Caco-2 (cell line): ENCODE results near the gene PSMA3. TPM values are rescaled to one million over a fixed set of nuclear protein-coding genes. Genes with fewer than 3 reads are reported as not detected.
"Not testable (repeated sequence)": the region's sequence is repeated elsewhere in the genome, so short reads cannot be mapped to it uniquely, and the experiment has no call there.

ENCODE experiments used
- BruUV-seq: library from RNA; stranded (reverse); fragments of 400-500 nt; replicated peaks from 2 replicates; lab custom pipeline; 2021; lab: Mats Ljungman, UMichigan
- CTCF ChIA-PET: fragments of 300-600 bp; sonication (Branson Sonifier 250); formaldehyde crosslinking; loops from one replicate; lab custom pipeline; 2022; ENCODE audit warnings: antibody characterized with exemption; lab: Charles Lee
- POLR2A ChIA-PET: fragments of 300-600 bp; sonication (Branson Sonifier 250); formaldehyde crosslinking; loops from one replicate; lab custom pipeline; 2022; ENCODE audit warnings: antibody characterized with exemption; lab: Charles Lee
- DNase-seq, 2 experiments: peaks; one replicate each; pipeline versions ENCODE4 v3.0.0 to v3.0.0-alpha.2; 2020 to 2022
- H3K27me3 ChIP-seq: replicated peaks from 2 replicates; pipeline ENCODE4 v1.6.0; 2011; ENCODE audit warnings: low read length; ENCODE audit not compliant: control insufficient read depth, insufficient read depth
- H3K36me3 ChIP-seq: 2 replicates; pipeline ENCODE4 v1.5.1; 2011; ENCODE audit warnings: low read length; ENCODE audit not compliant: control insufficient read depth, insufficient read depth
- H3K4me1 ChIP-seq: fragments of 250-450 bp; sonication (Bioruptor Pico); 2 replicates; pipeline ENCODE4 v1.5.1; 2020; ENCODE audit warnings: mild to moderate bottlenecking
- H3K4me3 ChIP-seq: 2 replicates; pipeline ENCODE4 v1.5.1; 2011; ENCODE audit warnings: low read depth, mild to moderate bottlenecking, control low read depth, low read length
- H3K9me3 ChIP-seq: fragments of 250-450 bp; sonication (Bioruptor Pico); 2 replicates; pipeline ENCODE4 v1.5.1; 2020; ENCODE audit warnings: mild to moderate bottlenecking, moderate library complexity
- H3K27ac Mint-ChIP-seq: one replicate; pipeline ENCODE4 v1.8.0; 2022; ENCODE audit warnings: mixed read lengths; ENCODE audit not compliant: unreplicated experiment
- H3K27me3 Mint-ChIP-seq: one replicate; pipeline ENCODE4 v1.8.0; 2022; ENCODE audit warnings: mixed read lengths; ENCODE audit not compliant: insufficient read depth, unreplicated experiment
- H3K36me3 Mint-ChIP-seq: one replicate; pipeline ENCODE4 v1.8.0; 2022; ENCODE audit warnings: mild to moderate bottlenecking, mixed read lengths; ENCODE audit not compliant: insufficient read depth, unreplicated experiment
- H3K4me1 Mint-ChIP-seq: one replicate; pipeline ENCODE4 v1.8.0; 2022; ENCODE audit warnings: low read depth, mixed read lengths; ENCODE audit not compliant: unreplicated experiment
- H3K4me3 Mint-ChIP-seq: one replicate; pipeline ENCODE4 v1.8.0; 2022; ENCODE audit warnings: mild to moderate bottlenecking, moderate library complexity, mixed read lengths; ENCODE audit not compliant: unreplicated experiment
- H3K9me3 Mint-ChIP-seq: one replicate; pipeline ENCODE4 v1.8.0; 2022; ENCODE audit warnings: mixed read lengths; ENCODE audit not compliant: unreplicated experiment
- CTCF ChIP-seq, 2 experiments: fragments of 200-600 bp in 1 of 2; IDR thresholded peaks; 1 replicate in 1 of 2; 2 replicates in 1 of 2; pipeline versions ENCODE4 v1.5.1 to v1.8.0; 2011 to 2022; ENCODE audit warnings: antibody characterized with exemption in 1 of 2, control low read depth in 1 of 2, inconsistent platforms in 1 of 2, low read depth in 1 of 2, low read length in 1 of 2, mild to moderate bottlenecking in 1 of 2, moderate library complexity in 1 of 2; ENCODE audit not compliant: insufficient read depth in 1 of 2, severe bottlenecking in 1 of 2, unreplicated experiment in 1 of 2
- intact Hi-C: fragments of 100-400 bp; cut with micrococcal nuclease; formaldehyde crosslinking; loops from one replicate; pipeline ENCODE4 v1.10.0; 2022; ENCODE audit not compliant: unreplicated experiment
- total RNA-seq: library from RNA; stranded (reverse); gene quantifications from 2 replicates; pipeline ENCODE4 v1.2.3, GENCODE V29; 2022

Gene PSMA3
- total RNA-seq, 1 experiment from 2014 or later = 334 TPM

DNA sequence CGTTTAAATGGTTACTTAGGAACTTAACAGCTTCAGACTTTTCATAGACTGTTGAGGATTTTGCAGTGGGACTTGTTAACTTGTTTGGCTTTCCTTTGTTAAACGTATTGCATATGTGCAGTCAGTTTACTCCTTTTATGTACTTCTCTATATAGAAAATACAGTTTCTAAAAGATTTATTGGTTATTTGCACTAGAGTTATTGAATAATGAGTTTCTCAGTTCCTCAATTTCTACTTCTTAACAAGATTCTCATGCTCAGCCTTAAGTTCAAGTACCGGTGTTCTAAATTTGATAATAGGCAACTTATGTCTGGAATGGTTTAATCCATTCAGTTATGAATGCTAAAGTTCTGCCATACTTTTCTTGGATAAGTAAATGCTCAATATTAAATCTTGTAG lies 919 bp downstream of the PSMA3 start:
- peaks cover 47% of the 10 kb centered on the region for H3K36me3 Mint-ChIP-seq

GRCh38 chr14:58249611-58250010 lies 5.0 kb downstream of the PSMA3 start:
- H3K9me3 Mint-ChIP-seq = no peaks in the 10 kb centered on the region

More for the DNA sequence above, 919 bp downstream of the PSMA3 start:
- H3K27me3 ChIP-seq = no peaks in the 10 kb centered on the region
- peaks cover 9% of the 10 kb centered on the region for H3K4me1 Mint-ChIP-seq
- no peaks in the 10 kb centered on the region for H3K27me3 Mint-ChIP-seq
- peak overlapping the region; percentile 96 for H3K4me3 ChIP-seq
- H3K9me3 ChIP-seq = no peaks in the 10 kb centered on the region
- intact Hi-C loops = loop anchor here (5.0 kb wide), 1 partner anchor 138 kb away; no protein-coding TSS in a partner anchor
- peak overlapping the region; percentile 96 for H3K4me3 Mint-ChIP-seq
- H3K36me3 ChIP-seq = no peaks in the 10 kb centered on the region
- no peaks in the 10 kb centered on the region for H3K9me3 Mint-ChIP-seq
- no peak for TF ChIP-seq CTCF (IDR thresholded peaks at IDR 0.05; ENCODE audit: insufficient read depth in 1 of 2, low read depth in 1 of 2, low read length in 1 of 2, severe bottlenecking in 1 of 2, unreplicated experiment in 1 of 2)
- ChIA-PET POLR2A (interaction anchor here (0.6 to 1.7 kb wide), 7 partner anchors 9 to 89 kb away, joined by 3 to 27 read pairs (median 5); partner anchors contain the start of gene ARID4A), CTCF (no interaction called here)
- peaks cover 21% of the 10 kb centered on the region; the same call in 1 of the 2 replicates for H3K4me1 ChIP-seq
- DNase-seq = no peak
- BruUV-seq = no TSS peak
- H3K27ac Mint-ChIP-seq = peak overlapping the region; percentile 99

GRCh38 chr14:58258156-58258555 lies 13.5 kb downstream of the PSMA3 start:
- Mint-ChIP-seq H3K27ac (no peak overlapping the region), H3K9me3 (no peaks in the 10 kb centered on the region), H3K4me1 (no peaks in the 10 kb centered on the region), H3K4me3 (no peak overlapping the region), H3K27me3 (no peaks in the 10 kb centered on the region), H3K36me3 (peaks cover 87% of the 10 kb centered on the region)
- BruUV-seq = no TSS peak
- no peak overlapping the region for H3K4me3 ChIP-seq
- H3K27me3 ChIP-seq = no peaks in the 10 kb centered on the region
- POLR2A ChIA-PET = interaction anchor here (0.6 to 1.6 kb wide), 2 partner anchors 13 to 172 kb away, joined by 5 to 8 read pairs; partner anchors contain the start of gene PSMA3
- CTCF ChIA-PET = interaction anchor here (0.6 to 0.7 kb wide), 2 partner anchors 35 to 539 kb away, joined by 3 to 10 read pairs; no protein-coding TSS in a partner anchor
- no peaks in the 10 kb centered on the region for H3K4me1 ChIP-seq
- H3K36me3 ChIP-seq = no peaks in the 10 kb centered on the region; the same call in 1 of the 2 replicates
- intact Hi-C loops = loop anchor here (5.0 kb wide), 1 partner anchor 39 kb away; the partner anchor contains the start of gene ARID4A
- peak in 1 of 2 experiments; percentile 12 for TF ChIP-seq CTCF (IDR thresholded peaks at IDR 0.05; ENCODE audit: insufficient read depth in 1 of 2, low read depth in 1 of 2, low read length in 1 of 2, severe bottlenecking in 1 of 2, unreplicated experiment in 1 of 2)
- no peak for DNase-seq
- no peaks in the 10 kb centered on the region for H3K9me3 ChIP-seq

More at GRCh38 chr14:58249611-58250010, 5.0 kb downstream of the PSMA3 start:
- POLR2A ChIA-PET = interaction anchor here (0.6 kb wide), 1 partner anchor 49 kb away, joined by 3 read pairs; the partner anchor contains the start of gene ARID4A
- CTCF ChIA-PET = no interaction called here
- H3K4me3 Mint-ChIP-seq = no peak overlapping the region
- peaks cover 69% of the 10 kb centered on the region for H3K36me3 Mint-ChIP-seq
- no peak overlapping the region for H3K27ac Mint-ChIP-seq
- Histone ChIP-seq H3K4me1 (peaks cover 15% of the 10 kb centered on the region; the same call in 1 of the 2 replicates), H3K27me3 (no peaks in the 10 kb centered on the region), H3K4me3 (no peak overlapping the region), H3K36me3 (no peaks in the 10 kb centered on the region), H3K9me3 (no peaks in the 10 kb centered on the region)
- peaks cover 9% of the 10 kb centered on the region for H3K4me1 Mint-ChIP-seq
- intact Hi-C loops = loop anchor here (5.0 kb wide), 1 partner anchor 142 kb away; no protein-coding TSS in a partner anchor
- TF ChIP-seq CTCF (IDR thresholded peaks at IDR 0.05; ENCODE audit: insufficient read depth in 1 of 2, low read depth in 1 of 2, low read length in 1 of 2, severe bottlenecking in 1 of 2, unreplicated experiment in 1 of 2) = no peak
- no peak for DNase-seq
- H3K27me3 Mint-ChIP-seq = no peaks in the 10 kb centered on the region
- no TSS peak for BruUV-seq

DNA sequence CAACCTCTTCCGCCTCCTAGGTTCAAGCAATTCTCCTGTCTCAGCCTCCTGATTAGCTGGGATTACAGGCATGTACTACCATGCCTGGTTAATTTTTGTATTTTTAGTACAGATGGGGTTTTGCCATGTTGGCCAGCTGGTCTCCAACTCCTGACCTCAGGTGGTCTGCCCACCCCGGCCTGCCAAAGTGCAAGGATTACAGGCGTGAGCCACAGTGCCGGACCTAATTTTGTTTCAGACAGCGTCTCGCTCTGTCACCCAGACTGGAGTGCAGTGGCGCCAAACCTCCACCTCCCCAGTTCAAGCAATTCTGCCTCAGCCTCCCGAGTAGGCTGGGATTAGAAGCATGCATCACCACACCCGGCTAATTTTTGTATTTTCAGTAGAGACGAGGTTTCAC lies 17.4 kb downstream of the PSMA3 start:
- H3K27me3 ChIP-seq, H3K4me3 ChIP-seq, H3K9me3 ChIP-seq, CTCF ChIA-PET, H3K27me3 Mint-ChIP-seq, H3K4me1 ChIP-seq, H3K36me3 ChIP-seq, BruUV-seq, POLR2A ChIA-PET, H3K27ac Mint-ChIP-seq, H3K4me1 Mint-ChIP-seq, H3K9me3 Mint-ChIP-seq, H3K4me3 Mint-ChIP-seq, DNase-seq: not testable (repeated sequence)
- peaks cover 90% of the 10 kb centered on the region for H3K36me3 Mint-ChIP-seq
- intact Hi-C loops = loop anchor here (2.0 kb wide), 1 partner anchor 153 kb away; no protein-coding TSS in a partner anchor
